ENCODE data around the gene RAD51B.

Gene RAD51B

GRCh38 chr14:68522510-68523325 is 703.1 kb downstream of the RAD51B start:
- no peak for DNase-seq

GRCh38 chr14:68523326-68523610 is 703.7 kb downstream of the RAD51B start:
- DNase-seq, result no peak

GRCh38 chr14:68523989-68524725 is 704.6 kb downstream of the RAD51B start:
- no peak for DNase-seq

GRCh38 chr14:68525516-68525915 is 705.9 kb downstream of the RAD51B start:
- DNase-seq, result no peak

GRCh38 chr14:68526512-68527091 is 707.0 kb downstream of the RAD51B start:
- no peak for DNase-seq

- DNase-seq, result no peak
Observed at GRCh38 chr14:68527329-68527851, 707.8 kb downstream of the RAD51B start.

- no peak for DNase-seq
Observed at GRCh38 chr14:68528040-68528687, 708.6 kb downstream of the RAD51B start.

- no peak for DNase-seq
Observed at GRCh38 chr14:68530443-68530842, 710.9 kb downstream of the RAD51B start.

GRCh38 chr14:68532496-68532895 is 712.9 kb downstream of the RAD51B start:
- DNase-seq, result no peak

GRCh38 chr14:68534276-68534675 is 714.7 kb downstream of the RAD51B start:
- no peak for DNase-seq

GRCh38 chr14:68535404-68536017 is 715.9 kb downstream of the RAD51B start:
- DNase-seq, result no peak

GRCh38 chr14:68536018-68536410 is 716.4 kb downstream of the RAD51B start:
- no peak for DNase-seq

GRCh38 chr14:68538639-68539038 is 719.1 kb downstream of the RAD51B start:
- DNase-seq, result no peak

- DNase-seq, result no peak
Observed at GRCh38 chr14:68539241-68539737, 719.7 kb downstream of the RAD51B start.

GRCh38 chr14:68539789-68540188 is 720.2 kb downstream of the RAD51B start:
- no peak for DNase-seq

- DNase-seq, result no peak
Observed at GRCh38 chr14:68541178-68541896, 721.8 kb downstream of the RAD51B start.

GRCh38 chr14:68542346-68542745 is 722.8 kb downstream of the RAD51B start:
- DNase-seq, result no peak

- DNase-seq, result no peak
Observed at GRCh38 chr14:68543516-68543915, 723.9 kb downstream of the RAD51B start.

- no peak for DNase-seq
Observed at GRCh38 chr14:68544081-68544892, 724.7 kb downstream of the RAD51B start.

GRCh38 chr14:68546839-68547238 is 727.3 kb downstream of the RAD51B start:
- DNase-seq, result no peak
